Measurements from ENCODE around the gene OR2T5. TPM values are rescaled to one million over a fixed set of nuclear protein-coding genes. Genes with fewer than 3 reads are reported as not detected.
"Not testable (repeated sequence)": the region's sequence is repeated elsewhere in the genome, so short reads cannot be mapped to it uniquely, and the experiment has no call there.

OR2T5 gene
- total and polyA plus RNA-seq, 10 of the 15 experiments (the other 5 are each of a cell fraction or from before 2014, with no cell fraction given), result 0.07 to 1.5 (median 0.59) TPM; not detected in 1

- 0 out of 2 replicates have a peak, but pooled peaks have one; percentile 11 for TF ChIP-seq RELB (IDR thresholded peaks at IDR 0.05; ENCODE audit: low read depth)
Observed at GRCh38 chr1:248481686-248482579, 6.5 kb upstream of the OR2T5 start (continued).

GRCh38 chr1:248496661-248497060, 8.3 kb downstream of the OR2T5 start:
- SMC1A ChIA-PET (ENCODE audit: uncharacterized antibody, unreplicated experiment); BruUV-seq (replicated peaks); H3K4me2 ChIP-seq (ENCODE audit: control insufficient read depth, insufficient read depth); H3K4me1 ChIP-seq (ENCODE audit: control insufficient read depth, insufficient read depth, low read length); H3K79me2 ChIP-seq (ENCODE audit: control insufficient read depth, insufficient read depth, low read length); ATAC-seq; intact Hi-C loops (cut with micrococcal nuclease; ENCODE audit: unreplicated experiment); H3K9me3 ChIP-seq (replicated peaks; ENCODE audit: control insufficient read depth, insufficient read depth, low read length); H3K4me3 ChIP-seq; H3K27me3 ChIP-seq (replicated peaks in 1 of 2; ENCODE audit: control insufficient read depth in 2 of 2, insufficient read depth in 2 of 2, low read length in 1 of 2); H2AFZ ChIP-seq (ENCODE audit: control insufficient read depth, low read depth, low read length); POLR2A ChIA-PET; H3K27ac ChIP-seq (ENCODE audit: control insufficient read depth, insufficient read depth); H4K20me1 ChIP-seq (ENCODE audit: control insufficient read depth, insufficient read depth); H3K9ac ChIP-seq (ENCODE audit: control insufficient read depth, insufficient read depth, low read length); DNase-seq (ENCODE audit: low read depth, low spot score); FAIRE-seq; CTCF ChIA-PET; RAD21 ChIA-PET (ENCODE audit: unreplicated experiment); H3K36me3 ChIP-seq (ENCODE audit: control insufficient read depth in 2 of 2, insufficient read depth in 2 of 2, low read length in 1 of 2); in situ Hi-C loops (cut with MboI): not testable (repeated sequence)
- no CpG with 5 or more reads among the region's 5 CpGs for WGBS (ENCODE audit: insufficient coverage, insufficient replicate concordance, low lambda C conversion rate, missing lambda C conversion rate)

- H4K20me1 ChIP-seq (ENCODE audit: control insufficient read depth, insufficient read depth); FAIRE-seq; H3K9me3 ChIP-seq (replicated peaks; ENCODE audit: control insufficient read depth, insufficient read depth, low read length); H3K4me1 ChIP-seq (ENCODE audit: control insufficient read depth, insufficient read depth, low read length); BruUV-seq (replicated peaks); SMC1A ChIA-PET (ENCODE audit: uncharacterized antibody, unreplicated experiment); RAD21 ChIA-PET (ENCODE audit: unreplicated experiment); H2AFZ ChIP-seq (ENCODE audit: control insufficient read depth, low read depth, low read length); in situ Hi-C loops (cut with MboI); POLR2A ChIA-PET; H3K79me2 ChIP-seq (ENCODE audit: control insufficient read depth, insufficient read depth, low read length); H3K4me3 ChIP-seq; CTCF ChIA-PET; DNase-seq (ENCODE audit: low read depth, low spot score); intact Hi-C loops (cut with micrococcal nuclease; ENCODE audit: unreplicated experiment); H3K4me2 ChIP-seq (ENCODE audit: control insufficient read depth, insufficient read depth); H3K36me3 ChIP-seq (ENCODE audit: control insufficient read depth in 2 of 2, insufficient read depth in 2 of 2, low read length in 1 of 2); H3K9ac ChIP-seq (ENCODE audit: control insufficient read depth, insufficient read depth, low read length); H3K27me3 ChIP-seq (replicated peaks in 1 of 2; ENCODE audit: control insufficient read depth in 2 of 2, insufficient read depth in 2 of 2, low read length in 1 of 2); H3K27ac ChIP-seq (ENCODE audit: control insufficient read depth, insufficient read depth): not testable (repeated sequence)
- ATAC-seq, result peak; percentile 65
- WGBS (ENCODE audit: insufficient coverage, insufficient replicate concordance, low lambda C conversion rate, missing lambda C conversion rate), result 66% methylated on average over 1 of the region's 2 CpGs
Observed at GRCh38 chr1:248500305-248501035, 12.1 kb downstream of the OR2T5 start.

- H3K4me2 ChIP-seq (ENCODE audit: control insufficient read depth, insufficient read depth); H3K27me3 ChIP-seq (replicated peaks in 1 of 2; ENCODE audit: control insufficient read depth in 2 of 2, insufficient read depth in 2 of 2, low read length in 1 of 2); RAD21 ChIA-PET (ENCODE audit: unreplicated experiment); H3K4me1 ChIP-seq (ENCODE audit: control insufficient read depth, insufficient read depth, low read length); ATAC-seq; intact Hi-C loops (cut with micrococcal nuclease; ENCODE audit: unreplicated experiment); H3K4me3 ChIP-seq; H3K36me3 ChIP-seq (ENCODE audit: control insufficient read depth in 2 of 2, insufficient read depth in 2 of 2, low read length in 1 of 2); H3K79me2 ChIP-seq (ENCODE audit: control insufficient read depth, insufficient read depth, low read length); DNase-seq (ENCODE audit: low read depth, low spot score); H2AFZ ChIP-seq (ENCODE audit: control insufficient read depth, low read depth, low read length); CTCF ChIA-PET; in situ Hi-C loops (cut with MboI); H3K9me3 ChIP-seq (replicated peaks; ENCODE audit: control insufficient read depth, insufficient read depth, low read length); POLR2A ChIA-PET; H4K20me1 ChIP-seq (ENCODE audit: control insufficient read depth, insufficient read depth); BruUV-seq (replicated peaks); H3K9ac ChIP-seq (ENCODE audit: control insufficient read depth, insufficient read depth, low read length); SMC1A ChIA-PET (ENCODE audit: uncharacterized antibody, unreplicated experiment); H3K27ac ChIP-seq (ENCODE audit: control insufficient read depth, insufficient read depth): not testable (repeated sequence)
- FAIRE-seq, result peak; percentile 90
- no CpG with 5 or more reads among the region's 2 CpGs for WGBS (ENCODE audit: insufficient coverage, insufficient replicate concordance, low lambda C conversion rate, missing lambda C conversion rate)
Observed at GRCh38 chr1:248507773-248508172, 19.4 kb downstream of the OR2T5 start, which contains the start of gene OR2G6. Gene OR2G6 (plus strand): TSS chr1:248508073. CDS start chr1:248521647, 13,574 bp downstream.
